HG03135 (cell line): ENCODE data around the gene NDUFA11.

Experiments used
- ATAC-seq: cut with Tn5 transposase; IDR thresholded peaks from one replicate; pipeline ENCODE4 v1.9.1; 2021; ENCODE audit warnings: mild to moderate bottlenecking, moderate library complexity; ENCODE audit not compliant: unreplicated experiment

Gene NDUFA11

DNA sequence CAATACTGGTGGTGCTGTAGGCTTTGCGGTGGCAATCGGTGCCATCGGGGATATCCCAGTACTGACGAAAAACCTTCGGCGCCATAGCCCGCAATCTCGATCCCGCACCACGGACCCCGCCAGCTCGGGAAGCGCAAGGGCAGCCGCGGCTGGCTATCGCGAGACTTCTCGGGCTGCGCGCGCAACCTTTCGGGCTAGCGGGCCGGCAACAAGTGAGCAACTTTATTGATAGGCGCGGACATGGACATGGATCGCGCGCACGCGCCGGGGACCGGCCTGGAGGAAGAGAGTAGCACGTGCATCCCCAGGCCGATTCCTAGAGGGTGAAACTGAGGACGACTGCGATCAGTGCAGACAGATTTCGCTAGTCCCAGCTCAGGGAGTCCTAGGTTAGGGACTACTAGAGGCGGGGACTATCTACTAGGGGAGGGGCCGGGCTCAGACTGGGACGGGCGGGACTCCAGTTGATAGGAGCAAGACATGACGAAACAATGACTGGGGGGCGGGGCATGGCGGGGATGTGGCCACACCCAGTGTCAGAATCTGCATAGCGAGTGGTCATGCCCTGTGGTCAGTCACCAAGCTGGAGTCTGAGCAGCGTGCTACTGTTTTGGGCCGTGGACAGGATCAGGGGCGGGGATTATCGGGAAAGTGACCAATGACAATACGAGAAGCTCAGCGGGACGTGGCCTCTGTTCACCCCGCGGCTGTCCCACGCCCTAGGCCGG, at the start of gene NDUFA11:
TSS of gene NDUFA11 (minus strand) at position 167 of the 728 bp plus-strand sequence. CDS start at position 85, 82 bp downstream.
- ATAC-seq, result peak; percentile 40

DNA sequence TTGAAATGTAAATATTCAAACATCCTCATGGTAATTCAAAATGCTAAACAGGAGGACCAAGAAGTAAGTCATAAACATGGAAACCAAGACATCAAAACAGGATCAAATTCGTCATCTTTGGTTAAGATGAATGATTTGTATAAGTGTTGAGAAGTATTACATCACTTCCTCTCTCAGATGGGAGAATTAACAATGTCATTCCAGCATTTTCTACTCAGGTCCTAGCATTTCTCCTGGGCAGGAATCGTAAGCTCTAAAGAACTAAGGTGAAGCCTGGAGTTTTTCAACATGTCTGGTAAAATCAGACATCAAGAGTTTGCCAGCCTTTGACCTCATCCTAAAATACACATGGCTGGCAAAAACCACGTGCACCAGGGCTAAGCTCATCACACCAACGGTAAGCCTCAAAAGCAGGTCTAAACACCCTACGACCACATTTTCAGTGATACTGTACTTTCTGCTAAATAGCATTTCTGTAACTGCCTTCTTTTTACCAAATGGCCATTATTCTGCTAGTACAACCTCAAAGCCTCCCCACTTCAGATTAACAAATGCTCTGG, 49.5 kb upstream of the NDUFA11 start:
- ATAC-seq, result no peak

DNA sequence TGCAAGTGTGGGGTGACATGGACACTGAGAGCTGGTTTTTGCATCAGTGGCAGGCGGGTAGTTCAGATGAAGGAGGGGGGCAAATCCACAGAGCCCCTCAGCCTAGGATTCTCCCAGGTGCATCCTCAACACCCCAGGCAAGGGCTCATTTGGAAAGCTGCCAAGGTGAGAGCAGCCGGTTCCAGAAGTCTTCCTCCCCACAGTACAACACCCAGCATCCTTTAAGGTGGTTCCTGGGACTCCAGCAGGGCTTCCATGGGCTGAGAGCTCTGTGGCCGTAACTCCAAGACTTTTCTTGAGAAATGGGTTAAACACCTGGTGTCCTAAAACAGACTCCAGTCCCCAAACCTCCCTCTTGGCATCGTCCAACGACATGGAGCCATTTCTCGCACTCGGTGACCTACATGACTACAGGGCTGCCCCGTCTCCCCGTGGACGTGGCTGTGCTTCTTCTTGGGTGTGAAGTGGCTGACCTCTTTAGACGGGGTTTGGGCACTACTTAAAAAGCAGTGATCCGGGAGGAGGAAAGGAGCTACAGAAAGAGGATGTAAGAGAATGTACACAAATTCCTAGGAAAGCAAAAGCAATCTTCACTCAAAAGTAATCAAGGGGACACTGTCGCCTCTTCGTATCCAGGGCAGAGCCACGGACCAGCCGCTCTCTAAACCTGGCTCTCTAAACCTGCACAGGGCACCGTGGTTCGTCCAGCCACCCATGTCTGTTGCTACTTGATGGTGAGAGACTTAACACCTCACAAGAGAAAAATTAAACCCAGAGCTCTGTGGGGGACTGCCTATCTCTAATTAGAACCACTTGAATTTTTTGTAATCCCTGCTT, 48.8 kb upstream of the NDUFA11 start:
- ATAC-seq, result no peak

DNA sequence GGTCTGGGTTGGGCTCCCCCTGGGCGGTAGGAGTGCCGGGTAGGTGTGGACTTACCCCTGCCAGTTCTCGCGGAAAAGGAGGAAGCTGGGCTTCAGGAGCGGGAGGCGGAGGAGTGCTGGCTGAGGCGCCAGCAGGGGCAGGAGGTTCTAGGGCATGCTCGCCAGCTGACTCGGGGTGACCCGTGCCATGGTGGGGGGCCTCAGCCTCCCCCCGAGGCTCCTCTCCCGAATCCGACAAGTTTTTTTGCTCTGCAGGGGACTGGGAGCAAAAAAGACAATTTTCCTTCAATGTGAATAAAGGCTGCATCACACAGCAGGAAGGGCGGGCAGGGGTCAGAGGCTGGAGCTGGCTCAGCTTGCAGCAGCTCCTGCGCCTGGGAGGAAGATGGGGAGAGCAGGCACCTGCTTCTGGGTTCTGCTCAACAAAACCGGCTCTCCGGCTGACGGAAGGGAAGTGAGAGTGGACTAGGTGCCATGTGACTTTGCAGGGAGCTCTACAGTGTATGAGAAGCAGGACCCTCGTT, 47.8 kb upstream of the NDUFA11 start:
- ATAC-seq, result no peak

DNA sequence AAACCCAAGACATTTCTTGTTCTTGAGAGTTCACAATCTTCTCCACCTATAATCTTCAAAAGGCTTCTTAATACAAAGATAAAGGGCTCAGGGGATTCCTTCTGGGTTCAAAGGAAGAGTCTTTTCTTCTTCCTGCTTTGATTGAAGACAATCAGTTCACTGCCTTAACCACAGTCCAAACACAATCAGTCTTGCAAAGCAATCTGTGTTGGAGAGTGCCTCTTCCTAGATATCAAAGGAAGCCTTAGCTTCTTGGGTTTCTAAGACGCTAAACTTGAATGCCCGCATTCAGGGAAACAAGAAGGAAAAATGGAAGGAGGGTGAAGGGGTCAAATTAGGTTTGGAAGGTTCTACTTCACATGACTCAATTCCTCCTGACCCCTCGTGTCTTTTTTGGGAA, 47.2 kb upstream of the NDUFA11 start:
- ATAC-seq, result no peak

DNA sequence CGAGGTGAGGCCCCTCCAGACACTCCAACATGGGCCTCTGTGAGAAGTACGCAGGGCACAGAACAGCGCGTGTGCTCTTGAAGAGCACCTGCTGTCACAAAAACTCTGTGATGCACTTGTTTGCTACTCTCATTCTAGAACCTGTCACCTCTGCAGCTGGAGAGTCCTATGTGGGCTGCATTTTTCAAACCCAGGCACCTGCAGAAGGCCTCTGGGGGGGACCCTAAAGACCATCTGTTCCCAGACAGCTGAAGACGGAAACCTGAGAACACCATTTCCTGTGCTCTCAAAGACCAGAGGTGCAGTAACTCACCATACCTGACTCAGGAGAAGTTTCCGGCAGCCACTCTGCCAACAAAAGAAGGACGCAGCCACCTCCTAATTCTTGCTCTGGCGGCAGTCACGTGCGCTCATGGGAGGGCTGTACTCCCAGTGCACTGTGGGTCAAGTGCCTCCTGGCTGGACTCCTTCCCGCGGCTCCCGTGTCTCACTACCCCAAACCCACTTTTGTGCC, 46.3 kb upstream of the NDUFA11 start:
- no peak for ATAC-seq

DNA sequence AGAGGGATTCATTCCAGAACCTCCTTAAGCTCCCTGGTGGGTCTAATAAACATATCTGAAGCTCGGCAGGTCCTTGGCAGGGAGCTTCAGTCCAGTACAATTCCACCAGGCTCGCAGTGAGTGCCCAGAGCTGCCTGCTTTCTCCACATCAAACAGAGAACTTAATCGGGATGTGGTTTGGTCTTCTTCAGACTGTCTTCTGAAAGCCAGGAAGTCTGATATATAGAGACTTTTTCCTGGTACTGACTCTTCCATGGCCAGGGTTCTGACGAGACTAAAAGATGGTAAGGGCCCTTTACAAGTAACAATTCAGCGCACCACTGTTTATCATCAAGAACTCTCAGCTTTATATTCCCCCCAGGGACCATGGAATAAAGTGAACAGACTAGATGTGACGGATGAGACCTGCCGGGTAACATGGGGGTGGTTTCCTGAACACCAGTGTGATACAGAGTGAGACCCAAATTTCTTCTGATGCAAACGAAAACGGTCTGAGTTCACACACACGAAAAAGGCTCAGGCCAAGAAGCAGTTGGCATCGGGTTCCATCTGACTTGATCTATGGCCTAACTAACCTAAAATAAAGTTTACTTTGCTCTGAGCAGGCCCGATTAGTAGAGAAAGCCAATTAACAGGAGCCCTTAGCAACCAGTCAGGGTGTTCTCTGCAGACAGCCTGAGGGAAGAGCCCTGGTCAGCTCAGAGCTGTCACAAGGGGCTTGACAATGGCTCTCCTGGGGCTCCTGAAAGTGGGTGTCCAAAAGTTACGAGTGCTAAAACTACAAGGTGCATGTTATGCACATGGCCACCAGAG, 45.4 kb upstream of the NDUFA11 start:
- ATAC-seq, result no peak

DNA sequence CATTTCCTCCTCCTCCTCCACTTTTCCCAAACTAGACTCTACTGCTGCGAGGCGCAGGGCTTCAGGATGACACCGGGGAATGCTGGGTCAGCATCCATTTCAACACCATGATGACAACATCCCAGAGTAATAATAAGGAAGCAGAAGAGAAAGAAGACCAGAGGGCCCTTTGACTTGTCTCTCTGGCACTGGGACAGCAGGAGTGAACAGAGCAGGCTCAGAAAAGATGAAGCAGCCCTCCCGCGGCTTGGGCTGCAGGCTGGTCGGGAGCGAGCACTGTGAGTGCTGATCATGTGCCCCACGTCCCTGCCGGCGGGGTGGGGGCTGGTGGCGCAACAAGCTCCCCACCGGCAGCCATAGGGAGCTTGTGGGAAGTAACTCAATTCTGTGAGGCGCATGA, 43.8 kb upstream of the NDUFA11 start:
- no peak for ATAC-seq

DNA sequence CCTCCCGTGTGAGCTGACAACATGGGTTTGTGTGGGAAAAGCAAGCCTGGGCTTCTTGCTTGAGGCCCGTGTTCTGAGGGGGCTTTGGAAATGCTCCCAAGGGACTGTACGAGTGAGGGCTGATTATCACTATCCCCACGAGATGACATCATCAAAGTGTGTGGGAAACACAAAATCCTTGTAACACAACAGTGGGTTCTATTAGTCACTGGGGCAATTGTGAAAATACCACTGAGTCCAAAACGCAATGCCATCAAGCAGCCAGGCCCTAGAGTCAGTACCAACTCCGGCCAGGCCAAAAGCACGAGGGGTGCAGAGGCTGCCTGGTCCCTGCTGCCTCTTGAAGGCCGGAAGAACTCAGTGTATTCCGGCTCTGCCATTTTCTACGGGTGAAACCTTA, 40.0 kb upstream of the NDUFA11 start:
- ATAC-seq, result no peak

DNA sequence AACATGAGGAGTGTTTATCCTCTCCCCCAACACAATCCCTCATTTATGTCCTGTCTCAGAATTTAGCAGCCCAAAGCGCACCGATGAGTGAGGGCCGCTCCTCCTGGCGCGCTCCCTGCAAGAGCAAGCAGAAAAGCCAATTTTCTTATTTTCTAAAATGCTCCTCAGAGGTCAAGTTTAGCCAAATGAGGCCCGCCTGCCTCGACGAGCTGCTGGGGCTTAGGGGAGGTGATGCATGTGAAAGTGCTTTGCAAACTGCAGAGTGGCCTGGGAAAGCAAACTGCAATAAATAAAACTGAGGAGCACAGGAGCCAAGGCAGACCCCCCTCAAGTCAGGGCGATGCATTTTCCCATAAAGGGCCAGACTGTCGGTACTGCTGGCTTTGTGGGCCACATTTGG, 39.5 kb upstream of the NDUFA11 start:
- no peak for ATAC-seq

DNA sequence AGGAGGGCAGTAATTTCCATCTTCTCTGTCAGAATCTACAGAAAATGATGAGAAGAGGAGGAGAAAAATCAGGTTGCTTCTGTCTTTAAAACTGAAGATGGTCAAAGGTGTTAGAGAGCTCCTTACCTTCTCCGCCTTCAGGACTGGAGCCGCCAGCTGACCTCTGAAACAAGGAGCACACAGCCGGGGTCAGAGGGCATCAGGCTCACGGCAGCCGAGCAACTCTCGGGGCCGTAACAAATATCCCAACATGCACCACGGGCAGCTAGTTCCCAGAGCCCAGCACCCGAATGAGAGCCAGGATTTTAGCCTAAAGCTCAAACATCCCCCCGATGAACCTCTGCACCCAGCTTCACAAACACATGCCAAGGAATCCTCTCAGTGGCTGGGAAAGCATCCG, 38.1 kb upstream of the NDUFA11 start:
- ATAC-seq, result no peak

DNA sequence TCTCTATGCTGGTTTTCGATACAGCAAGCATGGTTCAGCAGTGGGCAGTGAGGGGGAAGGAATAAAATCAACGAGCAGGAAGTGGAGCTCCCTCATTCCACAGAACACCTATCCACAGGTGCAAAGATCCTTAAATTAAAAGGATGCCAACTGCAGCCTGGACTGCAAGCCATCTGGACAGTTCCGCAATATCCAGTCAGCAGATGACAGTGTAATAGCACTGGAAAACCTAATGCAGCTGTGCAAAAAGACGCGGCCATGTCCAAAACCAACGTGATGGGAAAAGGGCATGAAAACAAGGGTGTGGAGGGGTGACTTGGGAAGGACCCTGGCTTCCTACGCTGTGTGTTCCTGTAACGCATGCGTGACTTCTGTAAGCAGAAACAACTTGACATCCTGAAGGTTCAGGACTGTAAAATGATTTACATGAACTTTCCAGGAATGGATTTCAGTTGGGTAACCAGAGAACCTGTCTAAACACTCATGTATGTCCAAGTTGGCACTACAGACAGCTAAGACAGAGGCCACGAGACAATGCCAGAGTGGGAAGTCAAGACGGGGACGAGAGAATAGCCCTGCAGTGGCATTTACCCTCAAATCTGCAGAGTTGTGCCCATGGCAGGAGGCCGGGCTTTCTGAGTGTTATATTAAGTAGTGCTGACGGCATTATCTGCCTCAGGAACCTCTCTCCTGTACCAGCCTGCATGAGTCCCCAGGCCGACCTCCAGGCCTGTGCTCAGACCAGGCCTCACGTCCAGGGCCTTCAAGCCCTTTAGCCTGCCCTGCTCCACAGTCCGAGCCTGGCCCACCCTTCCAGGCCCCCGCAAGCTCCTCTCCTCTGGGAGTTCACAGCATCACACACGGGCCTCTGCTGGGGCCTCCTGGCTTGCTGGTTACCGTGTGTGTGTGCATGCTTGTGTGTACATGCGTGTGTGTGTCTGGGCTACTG, 36.9 kb upstream of the NDUFA11 start:
- no peak for ATAC-seq

DNA sequence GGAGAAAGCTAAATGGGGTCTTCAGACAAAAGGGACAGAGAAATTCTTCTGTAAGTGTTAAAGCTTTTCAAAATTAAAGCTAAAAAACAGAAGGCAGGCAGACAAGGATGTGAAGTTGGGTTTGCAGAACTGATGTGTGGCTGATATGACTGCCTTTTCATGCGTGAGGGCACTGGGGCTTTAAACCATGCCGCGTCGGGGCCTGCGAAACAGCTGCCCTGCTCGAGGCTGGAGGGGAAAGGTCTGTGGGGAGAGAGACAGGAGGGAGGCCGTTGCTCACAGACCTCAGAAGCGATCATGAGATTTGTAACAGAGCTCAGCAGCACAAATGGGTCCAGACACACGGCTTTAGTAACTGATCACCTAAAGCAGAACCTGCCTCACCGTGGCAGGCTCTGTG, 34.0 kb upstream of the NDUFA11 start:
- no peak for ATAC-seq

DNA sequence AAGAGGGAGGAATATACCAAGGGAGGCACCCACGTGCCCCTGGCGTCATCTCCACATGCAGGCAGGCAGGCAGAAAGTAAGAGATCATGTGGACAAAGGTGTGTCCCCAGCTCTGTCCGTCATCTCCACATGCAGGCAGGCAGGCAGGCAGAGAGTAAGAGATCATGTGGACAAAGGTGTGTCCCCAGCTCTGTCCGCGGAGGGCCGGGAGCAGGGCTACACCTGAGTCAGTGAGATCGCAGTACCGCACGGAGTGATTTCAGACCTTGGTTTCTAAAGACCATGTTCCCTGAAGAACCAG, 32.7 kb upstream of the NDUFA11 start:
- ATAC-seq, result no peak

DNA sequence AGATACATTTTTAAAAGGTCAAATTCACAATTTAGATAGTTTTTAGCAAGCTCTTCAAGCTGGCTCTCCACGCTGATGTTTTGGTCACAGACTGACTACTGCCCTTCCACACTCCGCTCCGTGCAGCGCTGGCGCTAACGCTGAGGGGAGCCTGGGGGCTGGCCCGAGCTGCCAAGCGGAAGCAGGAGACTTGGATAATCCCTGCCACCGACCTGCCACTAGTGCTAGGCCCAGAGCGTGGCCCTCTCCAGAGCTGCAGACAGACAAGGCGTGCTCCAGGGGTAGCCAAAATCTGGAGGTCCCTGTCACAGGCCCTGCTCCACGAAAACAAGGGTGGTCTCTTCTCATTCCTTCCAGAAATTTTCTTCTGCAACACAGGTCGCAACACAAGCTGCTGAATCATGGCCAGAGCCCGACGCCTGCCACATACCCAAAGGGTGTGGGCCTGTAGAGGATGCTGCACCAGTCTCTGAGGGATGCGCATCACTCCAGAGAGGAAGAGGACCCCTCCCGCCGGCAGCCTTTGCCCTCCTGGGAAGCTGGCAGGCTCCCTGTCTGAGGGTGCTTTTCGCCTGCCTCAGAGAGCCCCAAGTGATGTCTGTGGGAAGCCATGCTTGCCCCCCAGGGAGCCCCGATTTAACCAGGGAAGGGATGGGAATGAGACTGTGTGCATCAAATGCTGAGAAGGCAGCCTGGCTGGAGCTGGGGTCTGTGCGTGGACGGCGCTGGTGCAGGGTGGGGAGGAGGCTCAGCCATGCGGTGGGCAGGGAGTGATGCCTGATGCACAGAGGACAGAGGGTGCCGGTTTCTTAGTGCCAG, 32.1 kb upstream of the NDUFA11 start:
- no peak for ATAC-seq

DNA sequence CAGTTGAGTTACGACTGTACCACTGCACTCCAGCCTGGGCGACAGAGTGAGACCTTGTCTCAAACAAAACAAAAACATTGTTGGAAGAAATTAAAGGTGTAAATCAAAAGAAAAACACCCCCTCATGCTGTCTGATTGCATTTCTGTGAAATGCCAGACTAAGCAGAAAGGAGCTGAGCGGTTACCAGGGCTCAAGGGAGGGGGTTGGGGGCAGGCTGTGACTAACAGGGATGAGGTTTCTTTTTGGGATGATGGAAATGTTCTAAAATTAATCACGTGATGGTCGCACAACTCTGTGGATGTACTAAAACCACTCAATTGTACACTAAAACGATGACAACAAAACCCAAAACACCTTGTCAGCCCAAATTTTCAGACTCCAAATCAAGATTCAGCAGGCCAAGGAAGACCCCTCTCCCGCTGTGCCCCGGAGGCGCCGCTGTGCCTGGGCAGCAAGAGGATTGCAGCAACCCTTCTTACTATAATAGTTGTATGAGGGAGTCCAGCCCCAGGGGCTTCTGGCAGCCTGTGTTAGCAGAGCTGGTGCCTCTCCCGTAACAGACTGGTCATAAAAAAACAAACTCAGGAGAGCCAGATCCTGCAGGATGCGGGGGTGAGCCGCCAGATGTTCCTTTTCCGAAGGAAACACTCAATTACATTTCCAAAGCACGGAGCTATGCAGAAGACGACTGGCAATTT, 31.3 kb upstream of the NDUFA11 start:
- no peak for ATAC-seq

DNA sequence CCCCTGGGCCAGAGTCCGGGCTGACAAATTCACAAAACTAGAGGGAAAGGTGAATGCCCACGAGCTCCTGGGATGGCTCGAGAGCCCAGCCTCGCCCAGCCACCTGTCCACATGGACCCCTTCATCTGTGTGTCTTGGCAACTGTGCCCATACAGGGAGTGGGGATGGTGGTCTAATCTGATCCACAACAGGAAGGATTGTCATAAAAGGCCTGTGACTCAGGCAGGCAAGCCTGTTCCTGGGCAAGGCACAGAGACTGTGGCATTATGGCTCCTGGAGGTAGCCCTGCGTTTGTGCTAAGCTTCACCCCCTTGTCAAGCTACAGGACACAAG, 30.4 kb upstream of the NDUFA11 start:
- ATAC-seq, result no peak

DNA sequence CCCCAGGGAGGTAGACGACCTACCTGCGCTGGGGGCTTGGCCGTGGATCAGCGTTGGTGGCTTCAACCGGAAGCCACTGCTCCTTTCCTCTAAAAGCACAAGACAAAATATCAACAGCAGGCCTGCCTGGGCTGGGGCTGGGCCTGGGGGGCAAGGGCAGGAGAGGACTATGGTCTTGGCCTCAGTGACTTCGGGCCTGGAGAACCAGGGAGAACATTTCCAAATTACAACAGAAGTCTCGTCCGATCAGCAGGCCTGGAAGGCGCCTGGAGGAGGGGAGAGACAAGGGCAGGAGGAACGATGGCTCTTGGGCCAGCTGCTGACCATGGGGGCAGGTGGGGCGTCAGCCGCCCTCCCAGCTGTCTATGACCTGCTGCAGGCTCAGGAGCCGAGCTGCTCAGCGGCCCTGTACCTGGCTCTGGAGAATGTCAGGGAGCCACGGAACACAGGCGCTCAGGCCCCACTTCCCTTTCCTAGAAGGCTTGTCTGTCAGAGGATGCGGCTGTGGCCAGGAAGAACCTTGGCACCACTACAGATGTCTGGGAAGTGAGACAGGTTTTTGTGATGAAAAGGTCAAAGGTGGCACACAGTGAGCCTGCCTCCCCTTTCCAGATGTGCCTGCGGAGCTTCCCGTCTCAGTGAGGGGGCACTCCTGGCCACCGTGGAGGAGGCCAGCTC, 29.9 kb upstream of the NDUFA11 start:
- no peak for ATAC-seq
